Measurements from ENCODE around the gene GJB6. TPM values are rescaled to one million over a fixed set of nuclear protein-coding genes. Genes with fewer than 3 reads are reported as not detected.

Gene GJB6
- polyA plus RNA-seq, 1 donor from 2014 or later = not detected

- no peak overlapping the region for H3K4me3 ChIP-seq (ENCODE audit: low read length)
- H3K79me2 ChIP-seq (replicated peaks; ENCODE audit: insufficient read depth, low read length) = no peaks in the 10 kb centered on the region
- H3K36me3 ChIP-seq (ENCODE audit: insufficient read depth, low read length) = no peaks in the 10 kb centered on the region
- H3K9ac ChIP-seq (ENCODE audit: low read length) = no peak overlapping the region
- no peaks in the 10 kb centered on the region for H3F3A ChIP-seq (ENCODE audit: insufficient read depth, low read length, poor library complexity, severe bottlenecking)
- no peak overlapping the region for H3K4me2 ChIP-seq (ENCODE audit: low read length)
- no peak for TF ChIP-seq TAF1 (IDR thresholded peaks at IDR 0.05; ENCODE audit: low read depth)
- no peak for TF ChIP-seq SMC3 (conservative IDR thresholded peaks at IDR 0.05; ENCODE audit: poor library complexity)
- no peak for TF ChIP-seq EP300 (conservative IDR thresholded peaks at IDR 0.05; ENCODE audit: poor library complexity, severe bottlenecking)
- TF ChIP-seq MXI1 (conservative IDR thresholded peaks at IDR 0.05; ENCODE audit: poor library complexity, severe bottlenecking) = no peak
- H2AFZ ChIP-seq (ENCODE audit: low read depth, low read length) = no peak overlapping the region
- H3K9me2 ChIP-seq (ENCODE audit: insufficient read depth, low read length) = no peaks in the 10 kb centered on the region
- no peak overlapping the region for H3K27ac ChIP-seq (ENCODE audit: low read length)
- no peaks in the 10 kb centered on the region for H3K9me3 ChIP-seq (ENCODE audit: low read length)
- H3K27me3 ChIP-seq (ENCODE audit: insufficient read depth, low read depth, low read length) = no peaks in the 10 kb centered on the region
- no peaks in the 10 kb centered on the region for H4K20me1 ChIP-seq (ENCODE audit: insufficient read depth)
These were observed 50.9 kb downstream of the GJB6 start for GRCh38 chr13:20181188-20181587.

GRCh38 chr13:20178156-20178555 is 54.0 kb downstream of the GJB6 start:
- Histone ChIP-seq H3K36me3 (ENCODE audit: insufficient read depth, low read length) (no peaks in the 10 kb centered on the region), H3K9ac (ENCODE audit: low read length) (no peak overlapping the region), H3K9me3 (ENCODE audit: low read length) (no peaks in the 10 kb centered on the region), H3F3A (ENCODE audit: insufficient read depth, low read length, poor library complexity, severe bottlenecking) (no peaks in the 10 kb centered on the region), H3K27ac (ENCODE audit: low read length) (no peak overlapping the region), H3K79me2 (replicated peaks; ENCODE audit: insufficient read depth, low read length) (no peaks in the 10 kb centered on the region), H3K9me2 (ENCODE audit: insufficient read depth, low read length) (no peaks in the 10 kb centered on the region), H3K4me2 (ENCODE audit: low read length) (no peak overlapping the region), H2AFZ (ENCODE audit: low read depth, low read length) (no peak overlapping the region), H4K20me1 (ENCODE audit: insufficient read depth) (no peaks in the 10 kb centered on the region), H3K27me3 (ENCODE audit: insufficient read depth, low read depth, low read length) (no peaks in the 10 kb centered on the region), H3K4me3 (ENCODE audit: low read length) (no peak overlapping the region)
- TF ChIP-seq TAF1 (IDR thresholded peaks at IDR 0.05; ENCODE audit: low read depth) = no peak
- no peak for TF ChIP-seq CTCF (IDR thresholded peaks at IDR 0.05; ENCODE audit: poor library complexity, severe bottlenecking)
- no peak for TF ChIP-seq POLR2AphosphoS5 (IDR thresholded peaks at IDR 0.05)
- no peak for TF ChIP-seq EZH2 (IDR thresholded peaks at IDR 0.05; ENCODE audit: borderline replicate concordance, insufficient read depth, low read length, poor library complexity, severe bottlenecking)
- TF ChIP-seq MXI1 (conservative IDR thresholded peaks at IDR 0.05; ENCODE audit: poor library complexity, severe bottlenecking) = no peak
- TF ChIP-seq REST (IDR thresholded peaks at IDR 0.05; ENCODE audit: borderline replicate concordance) = no peak
- no peak for TF ChIP-seq EP300 (conservative IDR thresholded peaks at IDR 0.05; ENCODE audit: poor library complexity, severe bottlenecking)
- TF ChIP-seq SMC3 (conservative IDR thresholded peaks at IDR 0.05; ENCODE audit: poor library complexity) = no peak
- no peak for TF ChIP-seq RAD21 (conservative IDR thresholded peaks at IDR 0.05)

Measured in neural cell (in vitro differentiated cells).